GM18508 (cell line): ENCODE results near the gene FAT3.

Experiments used
- ATAC-seq: cut with Tn5 transposase; IDR thresholded peaks from one replicate; pipeline ENCODE4 v1.9.1; 2021; ENCODE audit warnings: moderate number of reproducible peaks; ENCODE audit not compliant: insufficient read depth, unreplicated experiment

The FAT3 gene

DNA sequence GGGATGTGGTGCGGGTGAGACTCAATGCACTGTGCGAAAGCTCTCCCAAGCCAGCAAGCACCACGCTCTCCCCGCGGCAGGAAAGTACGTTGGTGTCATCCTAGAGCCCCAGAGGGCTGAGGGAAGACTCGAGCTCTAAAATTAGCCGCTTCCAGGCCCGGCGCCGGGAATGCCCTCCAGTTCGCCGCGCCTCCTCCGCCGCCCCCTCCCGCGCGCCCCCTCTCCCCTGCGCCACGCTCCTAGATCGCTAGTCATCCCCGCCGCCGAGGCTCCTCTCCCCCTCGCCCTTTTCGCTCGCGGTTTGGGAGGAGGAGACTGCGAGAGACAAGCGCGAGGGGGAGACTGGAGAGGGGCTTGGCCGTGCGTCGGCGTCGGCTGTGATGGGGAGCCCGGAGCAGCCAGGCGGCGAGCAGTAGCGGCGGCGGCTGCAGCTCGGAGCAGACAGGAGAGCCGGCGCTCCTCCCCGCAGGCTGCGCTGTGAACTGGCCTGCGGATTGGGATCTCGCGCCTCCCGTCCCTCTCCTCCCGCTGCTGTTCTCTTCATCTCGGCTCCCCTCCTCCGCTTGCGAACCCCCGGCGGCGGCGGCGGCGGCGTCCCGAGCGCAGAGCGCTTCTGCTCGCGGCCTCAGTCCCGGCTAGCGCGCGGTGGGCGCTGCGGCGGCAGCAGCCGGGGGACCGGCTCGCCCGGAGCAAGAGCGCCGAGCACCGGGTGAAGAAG lies at the start of gene FAT3:
Gene FAT3 (plus strand): TSS at position 412 of the 718 bp plus-strand sequence. CDS start 127,295 bp downstream, outside the sequence.
- ATAC-seq, result no peak

DNA sequence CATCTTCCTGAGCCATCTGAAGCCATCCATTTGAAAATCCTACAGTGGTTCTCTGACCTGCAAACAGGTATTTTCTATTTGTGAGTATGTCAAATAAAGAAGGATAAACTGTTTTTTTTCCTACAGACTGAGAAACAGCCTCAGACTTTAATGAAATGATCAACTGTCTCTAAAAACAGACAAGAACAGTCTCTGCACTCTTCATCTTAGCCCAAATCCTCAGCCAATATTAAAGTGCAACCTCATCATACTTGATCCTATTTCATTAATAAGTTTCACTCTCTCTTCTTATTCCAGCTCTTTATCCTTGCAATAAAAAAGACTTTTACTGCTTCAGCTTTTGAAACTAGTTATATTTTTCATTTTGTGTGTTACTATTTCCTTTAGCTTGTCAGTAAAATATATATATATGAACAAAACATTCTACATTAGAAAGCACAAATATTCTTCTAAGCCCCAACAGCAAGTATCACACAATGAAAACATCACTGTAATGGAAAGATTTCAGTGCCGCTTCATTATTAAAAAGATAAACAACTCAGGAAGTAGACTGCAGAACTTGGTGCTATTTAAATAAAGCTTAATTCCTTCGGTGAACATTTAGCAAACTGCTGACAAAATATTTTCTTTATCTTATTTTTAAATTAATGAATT lies 45.5 kb upstream of the FAT3 start:
- no peak for ATAC-seq

DNA sequence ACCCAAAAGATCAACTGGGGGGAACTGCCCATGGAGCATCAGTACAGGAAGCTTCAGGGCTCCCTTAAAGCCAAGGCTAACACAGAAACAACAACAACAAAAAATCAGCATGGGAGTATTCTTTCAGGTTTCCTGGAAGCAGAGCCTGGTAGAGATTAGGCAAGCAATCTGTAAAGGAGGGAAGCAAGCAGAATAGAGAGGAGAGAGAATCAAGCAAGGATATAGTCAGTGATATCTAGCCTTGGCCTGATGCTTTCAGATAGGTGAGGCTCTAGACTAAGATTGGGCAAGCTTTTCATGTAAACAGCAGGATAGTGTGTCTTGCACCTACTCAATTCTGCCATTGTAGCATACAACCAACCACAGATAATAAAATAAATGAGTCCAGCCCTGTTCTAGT lies 44.4 kb upstream of the FAT3 start:
- ATAC-seq, result no peak

DNA sequence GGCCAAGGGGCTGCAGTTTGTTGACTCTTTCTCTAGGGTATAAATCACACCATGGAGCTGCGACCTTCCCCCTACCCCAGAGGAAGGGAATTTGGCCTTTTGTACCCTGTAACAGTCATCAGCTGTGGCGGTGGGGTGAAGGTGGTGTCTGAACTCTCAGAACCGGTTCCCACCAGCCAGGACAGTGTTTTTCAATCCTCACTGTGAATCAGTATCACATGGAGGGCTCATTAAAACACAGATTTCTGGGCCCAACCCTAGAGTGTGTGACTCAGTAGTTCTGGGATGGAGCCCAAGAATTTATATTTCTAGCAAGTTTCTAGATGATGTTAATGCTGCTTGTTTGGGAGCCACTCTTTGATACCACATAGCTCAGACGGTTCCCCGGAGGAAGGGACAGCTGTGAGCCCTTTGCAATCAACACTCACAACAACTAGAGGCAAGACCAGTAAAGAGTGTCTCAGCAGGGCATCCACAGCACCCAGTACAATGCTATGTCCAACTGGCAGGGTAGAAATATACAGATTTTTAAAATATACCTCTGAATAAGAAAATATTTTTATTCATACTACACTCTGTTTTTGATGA lies 43.9 kb upstream of the FAT3 start:
- ATAC-seq, result no peak

DNA sequence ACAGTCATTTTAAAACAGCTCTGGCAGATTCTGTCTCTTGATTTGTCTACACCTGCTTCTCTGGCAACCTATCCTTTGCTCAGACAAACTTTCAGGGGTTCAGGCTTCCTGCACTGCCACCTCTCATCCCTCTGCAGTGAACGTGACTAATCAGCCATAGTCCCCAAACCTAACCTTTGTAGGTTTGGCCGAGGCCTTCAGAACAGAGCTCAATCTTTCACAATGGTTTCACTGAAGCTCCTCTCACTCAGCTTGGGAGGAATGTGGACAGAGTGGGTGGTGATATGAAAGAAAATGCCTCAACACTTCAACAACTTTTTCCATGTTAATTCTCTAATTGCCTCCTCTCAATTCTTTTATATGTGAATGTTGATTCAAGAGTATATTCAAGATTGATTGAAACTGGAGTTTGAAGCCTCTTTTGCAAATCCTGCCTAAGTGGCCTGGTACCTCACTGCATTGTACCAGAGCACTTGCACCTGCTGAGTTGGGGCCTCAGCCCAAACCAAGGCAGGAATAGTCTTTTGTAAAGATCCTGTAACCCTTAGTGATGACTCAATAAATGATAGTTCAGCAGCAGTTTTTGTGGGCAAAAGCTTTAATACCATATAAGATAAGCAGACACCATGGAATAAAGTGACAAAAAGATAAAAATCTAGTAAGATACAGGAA lies 33.9 kb upstream of the FAT3 start:
- no peak for ATAC-seq

DNA sequence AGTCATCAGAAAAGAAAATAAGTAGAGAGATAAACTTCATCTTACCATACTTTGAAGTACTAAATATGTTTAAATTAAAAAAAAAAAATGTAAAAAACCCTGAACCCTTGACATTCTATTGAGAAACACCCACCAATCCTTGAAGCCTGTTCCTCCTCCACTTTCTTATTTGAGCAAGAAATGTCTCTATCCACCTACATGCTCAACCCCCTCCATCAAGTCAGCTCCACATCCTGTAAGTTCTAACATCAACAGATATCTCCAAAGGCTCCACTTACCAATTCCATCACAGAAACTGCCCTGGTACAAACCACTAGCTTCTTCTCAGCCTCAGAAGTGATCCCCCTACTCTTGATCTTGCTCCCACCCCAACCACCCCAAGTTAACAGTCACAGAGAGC lies 32.5 kb upstream of the FAT3 start:
- ATAC-seq, result no peak

DNA sequence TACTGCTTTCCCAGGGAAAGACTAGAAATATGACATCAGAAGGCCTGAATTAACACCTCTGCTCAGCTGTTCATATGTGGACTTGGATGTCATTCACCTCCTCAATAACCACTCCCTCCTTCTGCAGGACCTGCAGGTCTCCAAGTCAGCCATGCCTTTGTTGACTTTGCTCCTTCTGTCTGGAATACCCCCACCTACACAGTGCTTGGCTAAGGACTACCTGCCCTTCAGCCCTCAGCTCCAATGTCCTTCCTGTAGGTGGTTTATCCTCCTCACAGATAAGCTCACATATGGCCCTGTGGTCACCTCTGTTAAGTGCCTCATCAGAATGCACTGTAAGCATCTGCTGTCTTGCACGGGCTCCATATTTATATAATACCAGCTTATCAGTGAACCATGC lies 26.4 kb upstream of the FAT3 start:
- ATAC-seq, result no peak

DNA sequence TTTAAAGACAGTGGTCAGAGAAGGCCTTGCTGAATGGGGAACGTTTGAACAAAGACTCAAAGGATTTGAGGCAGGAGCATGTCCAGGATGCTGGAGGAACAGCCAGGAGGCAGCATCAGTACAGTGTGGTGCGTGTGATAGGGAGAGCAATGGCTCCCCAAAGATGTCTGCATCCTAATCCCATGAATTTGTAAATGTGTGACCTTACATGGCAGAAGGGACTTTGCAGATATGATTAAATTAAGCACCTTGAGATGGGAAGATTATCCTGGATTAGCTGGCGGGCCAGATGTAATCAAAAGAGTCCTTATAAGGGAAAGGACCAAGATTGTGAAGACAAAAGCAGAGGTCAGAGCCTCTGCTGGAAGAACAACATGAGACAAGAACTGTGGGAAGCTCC lies 24.6 kb upstream of the FAT3 start:
- ATAC-seq, result no peak

DNA sequence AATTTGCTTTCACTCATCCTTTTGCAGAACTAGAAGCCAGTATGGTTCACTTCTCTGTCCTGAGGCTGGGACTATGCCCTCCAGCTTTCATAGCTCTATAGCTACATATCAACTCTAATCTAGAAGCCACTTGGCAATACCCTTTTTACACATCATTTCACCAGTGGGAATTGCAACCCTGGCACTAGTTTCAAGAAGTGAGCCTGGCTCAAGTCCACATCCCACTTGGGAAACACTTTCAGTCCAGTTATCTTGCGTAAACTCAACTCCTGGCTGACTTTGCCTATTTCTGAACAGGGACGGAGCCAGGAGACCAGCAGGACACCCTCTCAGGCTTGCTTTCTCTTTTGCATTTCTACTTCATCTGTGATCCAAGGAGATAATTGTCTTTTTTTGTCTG lies 19.9 kb upstream of the FAT3 start:
- ATAC-seq, result no peak

DNA sequence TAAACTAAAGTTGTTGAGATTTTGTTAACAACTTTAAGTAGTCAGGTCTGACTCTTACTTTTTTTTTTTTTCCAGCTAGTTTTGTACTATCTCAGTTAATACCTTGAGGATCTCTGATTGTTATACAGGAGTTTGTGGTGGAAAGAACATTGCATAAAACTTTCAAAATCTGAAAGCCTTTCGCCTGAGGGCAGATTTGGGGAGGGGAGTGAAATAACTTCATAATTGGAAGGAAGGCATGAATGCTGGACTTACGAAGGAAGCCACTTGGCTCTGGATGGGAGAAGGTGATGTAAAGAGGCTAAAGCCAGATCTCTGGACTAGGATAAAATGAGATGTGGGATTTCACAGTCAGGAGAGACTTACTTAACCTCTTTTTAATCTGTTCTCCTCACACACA lies 18.2 kb upstream of the FAT3 start:
- ATAC-seq, result no peak

DNA sequence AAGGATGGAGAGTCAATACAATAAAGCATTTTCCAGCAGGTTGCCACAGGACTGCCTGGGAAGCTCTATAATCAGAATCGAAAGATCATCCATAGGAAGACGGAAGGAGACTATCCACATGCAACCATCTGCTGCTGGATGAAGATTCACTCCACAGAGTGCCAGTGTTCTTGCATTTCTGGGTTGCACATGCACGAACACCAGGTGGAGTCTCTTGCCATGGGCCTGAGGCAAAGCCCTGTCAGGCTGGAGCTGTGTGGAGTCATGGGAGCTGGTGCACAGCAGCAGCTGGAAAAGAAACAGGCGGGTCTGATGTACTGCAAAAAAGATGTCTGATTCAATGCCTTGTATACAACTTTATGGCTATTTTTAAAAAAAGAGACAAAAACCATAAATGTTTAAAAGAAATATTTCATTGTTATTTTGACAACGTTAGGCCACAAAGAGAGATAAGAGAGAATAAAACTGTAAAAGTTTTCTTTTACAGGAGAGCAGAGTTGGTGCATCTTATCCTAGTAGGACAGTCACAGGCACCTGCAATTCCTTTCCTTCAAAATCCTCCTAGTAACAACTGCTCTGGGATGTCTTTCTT lies 12.9 kb upstream of the FAT3 start:
- no peak for ATAC-seq

DNA sequence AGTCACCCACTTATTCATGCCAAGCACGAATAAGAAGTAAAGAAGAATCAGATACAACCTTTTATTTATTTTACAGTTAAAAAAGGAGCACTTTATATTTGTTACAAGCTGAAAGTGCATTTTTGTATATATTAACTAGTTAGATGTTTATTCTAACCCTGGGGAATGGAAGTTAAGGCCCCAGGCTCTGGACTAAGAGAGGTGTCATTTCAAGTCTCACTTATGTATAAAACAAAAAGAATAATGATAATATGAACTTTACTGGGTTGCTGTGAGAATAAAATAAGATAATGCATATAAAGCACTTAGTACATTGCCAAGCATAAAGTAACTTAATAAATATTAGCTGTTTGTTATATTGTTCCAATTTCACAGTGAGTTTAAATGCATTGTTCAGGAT lies 12.1 kb upstream of the FAT3 start:
- ATAC-seq, result no peak

DNA sequence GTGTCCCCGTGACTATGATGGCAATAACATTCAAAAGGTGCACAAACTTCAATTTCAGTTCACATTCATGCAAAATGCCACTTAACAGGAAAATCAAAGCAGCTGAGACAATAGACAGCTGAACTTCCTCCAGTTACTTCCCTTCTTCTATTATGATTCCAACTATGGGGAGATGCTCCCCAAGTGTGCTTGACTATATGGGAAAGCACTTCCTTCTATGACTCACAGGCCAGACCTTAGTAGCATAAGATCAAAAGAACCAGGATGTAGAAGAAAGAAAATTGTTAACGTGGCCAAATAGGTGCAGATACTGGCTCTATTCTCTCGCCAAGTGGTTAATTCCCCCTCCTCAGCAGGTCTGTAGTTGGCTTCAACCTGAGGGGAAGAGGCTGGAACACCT lies 7.8 kb upstream of the FAT3 start:
- ATAC-seq, result no peak

DNA sequence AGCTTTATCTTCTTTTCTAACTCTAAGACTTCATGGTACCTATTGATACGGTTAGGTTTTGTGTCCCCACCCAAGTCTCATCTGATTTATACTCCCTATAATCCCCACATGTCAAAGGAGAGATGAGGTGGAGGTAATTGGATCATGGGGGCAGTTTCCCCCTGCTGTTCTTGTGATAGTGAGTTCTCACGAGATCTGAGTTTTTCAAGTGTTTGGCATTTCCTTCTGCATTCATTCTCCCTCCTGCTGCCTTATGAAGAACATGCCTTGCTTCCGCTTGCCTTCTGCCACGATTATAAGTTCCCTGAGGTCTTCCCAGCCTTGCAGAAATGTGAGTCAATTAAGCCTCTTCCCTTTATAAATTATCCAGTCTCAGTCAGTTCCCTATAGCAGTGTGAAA lies 5.1 kb upstream of the FAT3 start:
- ATAC-seq, result no peak

DNA sequence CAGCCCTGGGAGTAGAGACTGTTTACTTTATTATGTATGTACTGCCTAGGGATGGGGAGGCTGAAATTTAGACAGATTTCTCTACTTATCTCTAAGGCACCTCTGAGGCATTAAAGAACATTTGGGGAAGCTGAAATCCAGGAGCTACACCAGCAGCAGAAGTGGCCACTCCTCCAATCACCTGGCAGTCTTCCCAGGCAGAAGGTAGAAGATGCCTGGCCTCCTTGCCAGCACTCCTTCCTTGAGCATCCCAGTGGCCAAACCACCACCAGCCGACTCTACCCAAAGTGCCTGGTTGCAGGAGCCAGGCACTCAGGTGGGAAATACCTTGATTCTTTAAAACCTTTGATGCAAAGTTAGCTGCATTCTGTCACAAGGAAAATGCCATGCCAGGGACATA lies 1.9 kb upstream of the FAT3 start:
- no peak for ATAC-seq

DNA sequence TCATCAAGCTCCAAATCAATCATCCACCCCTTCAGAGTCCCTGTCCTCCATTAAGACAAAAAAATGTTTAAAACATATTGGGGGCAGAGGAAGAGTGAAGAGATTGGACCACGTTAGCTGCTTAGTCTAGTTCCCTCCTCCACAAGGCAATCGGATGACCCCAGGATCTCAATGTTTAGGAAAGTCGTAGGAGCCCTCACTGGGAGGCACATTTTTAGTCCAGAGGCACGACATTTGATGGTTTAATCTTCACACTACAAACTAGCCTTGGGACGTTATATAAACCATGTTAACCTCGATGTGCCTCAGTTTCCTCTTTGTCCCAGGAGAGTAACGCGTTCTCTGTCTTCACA lies 588 bp upstream of the FAT3 start:
- ATAC-seq, result no peak

DNA sequence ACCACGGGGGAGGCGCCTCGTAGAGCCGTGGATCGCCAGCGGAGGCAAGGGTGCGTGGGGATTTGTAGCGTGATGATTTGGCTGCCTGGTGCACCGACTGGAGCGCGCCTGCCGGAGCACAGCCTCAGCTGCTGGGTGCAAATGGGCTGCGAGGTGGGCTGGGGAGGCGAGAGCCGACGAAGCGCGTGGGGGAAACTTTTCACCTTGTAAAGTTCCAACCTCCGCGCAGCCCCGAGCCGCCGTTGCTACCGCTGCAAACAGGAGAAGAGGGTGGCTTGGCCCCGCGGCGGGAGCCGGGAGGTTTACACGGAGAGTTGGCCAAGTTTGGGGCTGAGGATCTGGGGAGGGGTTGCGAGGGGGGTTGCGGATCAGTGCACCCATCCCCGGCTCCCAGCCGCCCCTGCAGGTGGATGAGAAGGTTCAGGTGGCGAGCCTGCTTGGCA lies 528 bp downstream of the FAT3 start:
- ATAC-seq, result no peak

DNA sequence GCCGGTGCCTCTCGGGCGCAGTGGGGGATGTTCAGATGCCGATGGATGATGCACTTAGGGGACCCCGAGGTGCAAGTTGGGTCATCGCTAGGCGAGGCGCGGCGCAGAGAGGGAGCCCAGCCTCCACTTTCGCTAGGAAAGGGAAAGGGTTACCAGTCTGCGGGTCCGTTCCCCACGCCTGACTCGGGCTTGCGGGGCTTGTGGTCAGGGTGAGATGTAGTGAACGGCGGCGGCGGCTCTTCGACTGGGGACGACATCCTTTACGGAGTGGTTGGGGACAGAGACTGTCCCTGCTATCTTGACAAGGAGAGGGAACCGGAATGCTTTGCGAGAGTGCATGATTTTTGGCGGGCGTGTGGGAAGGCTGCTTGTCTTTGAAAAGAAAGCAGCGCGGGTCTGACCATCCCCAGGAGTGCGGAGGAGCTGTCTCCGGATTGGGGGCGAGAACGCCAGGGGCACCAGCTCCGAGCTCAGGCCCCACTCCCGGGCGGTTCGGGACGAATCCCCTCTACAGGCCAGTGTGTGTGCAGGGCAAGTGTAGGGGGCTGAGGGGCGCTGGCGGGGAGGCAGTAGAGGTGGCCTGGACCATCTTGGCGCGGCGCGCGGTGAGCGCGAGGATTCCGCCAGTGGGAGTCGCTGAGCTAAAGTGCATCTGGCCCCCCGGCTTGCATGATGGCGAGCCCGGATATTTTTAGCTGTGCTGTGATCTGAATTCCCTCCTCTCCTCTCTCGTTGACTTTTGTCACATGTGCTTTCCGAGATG lies 1.1 kb downstream of the FAT3 start:
- ATAC-seq, result no peak

DNA sequence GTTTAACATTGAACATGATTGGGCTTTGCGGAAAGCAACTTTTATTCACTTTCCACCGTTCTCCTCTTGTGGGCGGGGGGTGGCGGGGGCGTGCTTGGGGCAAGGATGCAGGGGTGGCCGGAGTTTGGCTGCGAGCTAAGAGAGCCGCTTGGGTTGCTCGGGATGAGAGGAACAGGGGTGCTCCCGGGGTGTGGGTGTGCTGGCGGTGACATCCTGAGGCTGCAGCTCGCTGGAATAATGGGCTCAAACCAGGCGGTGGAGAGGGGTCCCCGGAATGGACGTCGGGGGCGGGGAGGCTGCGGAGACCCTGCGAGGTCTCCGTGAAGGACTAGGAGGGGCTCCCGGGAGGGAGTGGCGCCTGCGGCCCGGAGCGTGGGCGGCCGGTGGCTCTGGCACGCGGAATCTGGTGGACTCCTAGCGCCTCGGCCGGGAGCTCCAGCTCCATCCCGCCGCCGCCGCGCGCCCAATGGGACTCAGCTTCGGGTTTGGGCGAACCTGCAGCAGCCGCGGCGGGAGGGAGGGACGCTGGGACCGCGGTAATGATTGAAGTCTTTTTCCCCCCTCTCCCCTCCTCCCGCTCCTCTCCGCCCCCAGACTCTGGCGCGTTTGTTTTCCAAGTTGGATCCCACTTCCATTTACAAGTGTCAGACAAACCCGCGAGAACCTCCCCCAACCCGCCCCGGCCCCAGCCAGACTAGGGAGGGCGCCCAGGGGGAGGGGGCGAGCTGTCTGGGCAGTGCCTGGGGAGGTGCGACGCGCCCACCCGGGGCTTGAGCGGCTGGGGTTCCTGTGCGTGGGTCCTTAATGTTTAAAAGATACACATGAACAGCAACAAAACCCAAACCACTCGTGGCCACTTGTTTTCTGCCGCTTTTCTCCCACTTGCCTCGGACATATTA lies 2.0 kb downstream of the FAT3 start:
- ATAC-seq, result no peak
